ENCODE measurements around the gene PHLDB1. TPM values are rescaled to one million over a fixed set of nuclear protein-coding genes. Genes with fewer than 3 reads are reported as not detected.

Gene PHLDB1
- total RNA-seq, 1 experiment from 2014 or later: 36.2 TPM

DNA sequence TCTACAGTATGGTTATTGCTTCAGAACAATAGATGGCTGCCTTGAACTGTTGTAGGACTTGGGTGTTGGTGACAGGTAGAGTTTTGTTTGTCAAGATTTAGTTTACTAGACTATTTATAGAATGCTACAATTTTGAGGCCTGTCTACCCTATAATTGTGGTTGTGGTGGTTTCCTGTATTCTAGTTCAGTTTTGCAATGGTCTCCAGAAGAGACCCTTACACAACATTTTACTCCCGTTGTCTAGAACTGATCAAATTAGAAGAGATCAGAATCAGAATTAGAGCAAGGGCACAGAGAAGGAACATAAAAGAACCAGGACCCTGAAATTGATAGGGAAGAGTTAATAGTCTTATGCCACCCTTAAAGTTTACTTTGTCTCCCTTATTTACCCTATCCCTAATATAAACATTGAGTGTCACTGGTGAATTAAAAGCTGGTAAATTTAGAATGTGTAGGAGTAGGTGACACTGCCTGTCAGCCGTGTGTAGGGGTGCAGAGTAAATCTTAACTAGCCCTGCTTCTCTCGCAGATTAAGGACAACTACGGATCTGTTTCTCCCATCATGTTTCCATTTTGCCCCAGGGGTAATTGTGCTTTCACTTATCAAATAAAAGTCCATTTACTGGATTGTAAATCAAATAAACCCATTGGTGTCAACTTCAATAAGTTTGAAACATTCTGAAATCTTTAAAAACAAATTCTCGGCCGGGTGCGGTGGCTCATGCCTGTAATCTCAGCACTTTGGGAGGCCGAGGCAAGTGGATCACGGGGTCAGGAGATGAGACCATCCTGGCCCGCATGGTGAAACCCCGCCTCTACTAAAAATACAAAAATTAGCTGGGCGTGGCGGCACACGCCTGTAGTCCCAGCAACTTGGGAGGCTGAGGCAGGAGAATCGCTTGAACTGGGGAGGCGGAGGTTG, 10.9 kb upstream of the PHLDB1 start (continued):
- TF ChIP-seq, protein P1, sequence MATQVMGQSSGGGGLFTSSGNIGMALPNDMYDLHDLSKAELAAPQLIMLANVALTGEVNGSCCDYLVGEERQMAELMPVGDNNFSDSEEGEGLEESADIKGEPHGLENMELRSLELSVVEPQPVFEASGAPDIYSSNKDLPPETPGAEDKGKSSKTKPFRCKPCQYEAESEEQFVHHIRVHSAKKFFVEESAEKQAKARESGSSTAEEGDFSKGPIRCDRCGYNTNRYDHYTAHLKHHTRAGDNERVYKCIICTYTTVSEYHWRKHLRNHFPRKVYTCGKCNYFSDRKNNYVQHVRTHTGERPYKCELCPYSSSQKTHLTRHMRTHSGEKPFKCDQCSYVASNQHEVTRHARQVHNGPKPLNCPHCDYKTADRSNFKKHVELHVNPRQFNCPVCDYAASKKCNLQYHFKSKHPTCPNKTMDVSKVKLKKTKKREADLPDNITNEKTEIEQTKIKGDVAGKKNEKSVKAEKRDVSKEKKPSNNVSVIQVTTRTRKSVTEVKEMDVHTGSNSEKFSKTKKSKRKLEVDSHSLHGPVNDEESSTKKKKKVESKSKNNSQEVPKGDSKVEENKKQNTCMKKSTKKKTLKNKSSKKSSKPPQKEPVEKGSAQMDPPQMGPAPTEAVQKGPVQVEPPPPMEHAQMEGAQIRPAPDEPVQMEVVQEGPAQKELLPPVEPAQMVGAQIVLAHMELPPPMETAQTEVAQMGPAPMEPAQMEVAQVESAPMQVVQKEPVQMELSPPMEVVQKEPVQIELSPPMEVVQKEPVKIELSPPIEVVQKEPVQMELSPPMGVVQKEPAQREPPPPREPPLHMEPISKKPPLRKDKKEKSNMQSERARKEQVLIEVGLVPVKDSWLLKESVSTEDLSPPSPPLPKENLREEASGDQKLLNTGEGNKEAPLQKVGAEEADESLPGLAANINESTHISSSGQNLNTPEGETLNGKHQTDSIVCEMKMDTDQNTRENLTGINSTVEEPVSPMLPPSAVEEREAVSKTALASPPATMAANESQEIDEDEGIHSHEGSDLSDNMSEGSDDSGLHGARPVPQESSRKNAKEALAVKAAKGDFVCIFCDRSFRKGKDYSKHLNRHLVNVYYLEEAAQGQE (IDR thresholded peaks at IDR 0.05; ENCODE audit: low read depth): no peak
- TF ChIP-seq CEBPB (IDR thresholded peaks at IDR 0.05; ENCODE audit: low read depth) (no peak), SRF (IDR thresholded peaks at IDR 0.05; ENCODE audit: low read depth) (no peak), JUND (IDR thresholded peaks at IDR 0.05) (no peak), POLR2AphosphoS5 (IDR thresholded peaks at IDR 0.05; ENCODE audit: low read depth, low read length) (no peak)
- TF ChIP-seq, protein P2, sequence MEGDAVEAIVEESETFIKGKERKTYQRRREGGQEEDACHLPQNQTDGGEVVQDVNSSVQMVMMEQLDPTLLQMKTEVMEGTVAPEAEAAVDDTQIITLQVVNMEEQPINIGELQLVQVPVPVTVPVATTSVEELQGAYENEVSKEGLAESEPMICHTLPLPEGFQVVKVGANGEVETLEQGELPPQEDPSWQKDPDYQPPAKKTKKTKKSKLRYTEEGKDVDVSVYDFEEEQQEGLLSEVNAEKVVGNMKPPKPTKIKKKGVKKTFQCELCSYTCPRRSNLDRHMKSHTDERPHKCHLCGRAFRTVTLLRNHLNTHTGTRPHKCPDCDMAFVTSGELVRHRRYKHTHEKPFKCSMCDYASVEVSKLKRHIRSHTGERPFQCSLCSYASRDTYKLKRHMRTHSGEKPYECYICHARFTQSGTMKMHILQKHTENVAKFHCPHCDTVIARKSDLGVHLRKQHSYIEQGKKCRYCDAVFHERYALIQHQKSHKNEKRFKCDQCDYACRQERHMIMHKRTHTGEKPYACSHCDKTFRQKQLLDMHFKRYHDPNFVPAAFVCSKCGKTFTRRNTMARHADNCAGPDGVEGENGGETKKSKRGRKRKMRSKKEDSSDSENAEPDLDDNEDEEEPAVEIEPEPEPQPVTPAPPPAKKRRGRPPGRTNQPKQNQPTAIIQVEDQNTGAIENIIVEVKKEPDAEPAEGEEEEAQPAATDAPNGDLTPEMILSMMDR (IDR thresholded peaks at IDR 0.05 in 2 of 3, conservative IDR thresholded peaks at IDR 0.05 in 1 of 3; ENCODE audit: borderline replicate concordance in 1 of 3, insufficient read depth in 1 of 3, low read depth in 2 of 3, low read length in 2 of 3): no peak

DNA sequence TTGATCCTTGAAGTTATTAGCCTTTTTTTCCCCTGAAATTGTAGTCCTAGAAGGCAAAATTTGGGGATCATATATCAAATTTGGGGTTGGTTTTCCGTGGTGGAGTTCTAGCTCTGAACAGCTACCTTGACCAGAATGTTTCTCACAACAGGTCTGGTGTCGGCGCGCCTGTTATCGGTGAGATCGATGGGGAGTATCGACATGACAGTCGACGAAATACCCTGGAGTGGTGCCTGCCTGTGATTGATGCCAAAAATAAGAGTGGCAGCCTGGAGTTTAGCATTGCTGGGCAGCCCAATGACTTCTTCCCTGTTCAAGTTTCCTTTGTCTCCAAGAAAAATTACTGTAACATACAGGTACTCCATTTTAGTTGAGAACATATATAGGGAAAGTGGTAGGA, 9.9 kb upstream of the PHLDB1 start:
- H3K27ac ChIP-seq (ENCODE audit: low read depth, low read length): no peak overlapping the region
- ChIA-PET RAD21 (ENCODE audit: low non-redundant PET in 1 of 2, low total read pairs in 2 of 2, uncharacterized antibody in 2 of 2, unreplicated experiment in 2 of 2) (no interaction called here), POLR2A (no interaction called here), CTCF (no interaction called here)
- H3K4me3 ChIP-seq (replicated peaks in 1 of 2; ENCODE audit: low read depth in 1 of 2, low read length in 2 of 2): no peak overlapping the region
- no peaks in the 10 kb centered on the region for H3K9me2 ChIP-seq (ENCODE audit: insufficient read depth)
- TF ChIP-seq EGR1 (IDR thresholded peaks at IDR 0.05; ENCODE audit: low read depth) (no peak), ELF1 (IDR thresholded peaks at IDR 0.05; ENCODE audit: borderline replicate concordance, low read depth) (no peak), FOSL1 (IDR thresholded peaks at IDR 0.05; ENCODE audit: low read depth) (no peak), ZFX (IDR thresholded peaks at IDR 0.05) (no peak), POLR2AphosphoS5 (IDR thresholded peaks at IDR 0.05; ENCODE audit: low read depth, low read length) (no peak), CEBPB (IDR thresholded peaks at IDR 0.05; ENCODE audit: low read depth) (no peak), SP1 (IDR thresholded peaks at IDR 0.05; ENCODE audit: low read depth) (no peak), YY1 (IDR thresholded peaks at IDR 0.05; ENCODE audit: extremely low read depth, insufficient replicate concordance, low read depth, low read length) (no peak), SRF (IDR thresholded peaks at IDR 0.05; ENCODE audit: low read depth) (no peak)
- TF ChIP-seq, protein P3, sequence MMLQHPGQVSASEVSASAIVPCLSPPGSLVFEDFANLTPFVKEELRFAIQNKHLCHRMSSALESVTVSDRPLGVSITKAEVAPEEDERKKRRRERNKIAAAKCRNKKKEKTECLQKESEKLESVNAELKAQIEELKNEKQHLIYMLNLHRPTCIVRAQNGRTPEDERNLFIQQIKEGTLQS (IDR thresholded peaks at IDR 0.05): no peak
- TF ChIP-seq, protein P4, sequence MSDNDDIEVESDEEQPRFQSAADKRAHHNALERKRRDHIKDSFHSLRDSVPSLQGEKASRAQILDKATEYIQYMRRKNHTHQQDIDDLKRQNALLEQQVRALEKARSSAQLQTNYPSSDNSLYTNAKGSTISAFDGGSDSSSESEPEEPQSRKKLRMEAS (IDR thresholded peaks at IDR 0.05): no peak
- H3K4me2 ChIP-seq (ENCODE audit: low read length): no peak overlapping the region
- intact Hi-C loops (cut with micrococcal nuclease): loop anchor here (5.0 kb wide), 1 partner anchor 360 kb away; the partner anchor contains the start of gene UPK2
- no peak overlapping the region for H2AFZ ChIP-seq (ENCODE audit: low read depth, low read length, poor library complexity, severe bottlenecking)
- no peak for DNase-seq (ENCODE audit: low read depth, low spot score)
- H3K4me1 ChIP-seq (ENCODE audit: control insufficient read depth in 1 of 2, insufficient read depth in 2 of 2, low read length in 2 of 2): no peaks in the 10 kb centered on the region
- no peak for ATAC-seq
- H3K79me2 ChIP-seq (ENCODE audit: insufficient read depth, low read length): no peaks in the 10 kb centered on the region
- peaks cover 55 to 57% of the 10 kb centered on the region in 2 experiments for H3K36me3 ChIP-seq (ENCODE audit: control insufficient read depth in 1 of 2, insufficient read depth in 2 of 2, low read length in 2 of 2)
- no TSS peak for BruUV-seq (replicated peaks)
- H3K27me3 ChIP-seq (ENCODE audit: insufficient read depth, low read length): no peaks in the 10 kb centered on the region
- no peaks in the 10 kb centered on the region for H3K9me3 ChIP-seq (ENCODE audit: control insufficient read depth in 1 of 2, insufficient read depth in 1 of 2, low read depth in 1 of 2, low read length in 2 of 2)
- H4K20me1 ChIP-seq (ENCODE audit: insufficient read depth): no peaks in the 10 kb centered on the region
- no peak overlapping the region for H3K9ac ChIP-seq (ENCODE audit: low read length)

Data from HCT116 (cell line).